Spinal cord (tissue), 10 donors: ENCODE results near the gene KCNN4. TPM values are rescaled to one million over a fixed set of nuclear protein-coding genes. Genes with fewer than 3 reads are reported as not detected.

ENCODE experiments used
- DNase-seq, 6 donors: peaks; one replicate each; pipeline versions ENCODE4 v3.0.0 to v3.0.0-alpha.2; 2013 to 2015; ENCODE audit warnings: low spot score in 6 of 6, low read depth in 4 of 6
- H3K27ac ChIP-seq: one replicate; pipeline ENCODE4 v1.5.1; 2013; ENCODE audit warnings: low read depth, low read length, control low read depth
- H3K27me3 ChIP-seq: one replicate; pipeline ENCODE4 v1.6.1; 2013; ENCODE audit warnings: low read length; ENCODE audit not compliant: control insufficient read depth, insufficient read depth
- H3K36me3 ChIP-seq: one replicate; pipeline ENCODE4 v1.6.1; 2013; ENCODE audit warnings: low read length; ENCODE audit not compliant: control insufficient read depth, insufficient read depth
- H3K4me1 ChIP-seq: one replicate; pipeline ENCODE4 v1.6.1; 2013; ENCODE audit warnings: low read length; ENCODE audit not compliant: control insufficient read depth, insufficient read depth
- H3K4me3 ChIP-seq: one replicate; pipeline ENCODE4 v1.5.1; 2013; ENCODE audit warnings: low read depth, low read length, control low read depth
- H3K9me3 ChIP-seq: one replicate; pipeline ENCODE4 v1.6.1; 2013; ENCODE audit warnings: low read length; ENCODE audit not compliant: control insufficient read depth, insufficient read depth
- WGBS: methylation state at CpG from one replicate; pipeline ENCODE4 v1.1.5; 2013; ENCODE audit warnings: missing lambda C conversion rate; ENCODE audit not compliant: insufficient coverage; 5-methylcytosine and 5-hydroxymethylcytosine counted together
- polyA plus RNA-seq, 2 donors: library from polyadenylated mRNA; unstranded; fragments of 120-200 nt; gene quantifications; one replicate each; pipeline ENCODE4 v1.2.1, GENCODE V29; 2013; ENCODE audit not compliant: insufficient read length in 2 of 2
- total RNA-seq, 2 donors: library from RNA; depleted of rRNA in 1 of 2; stranded (reverse); fragments of 120-200 nt in 1 of 2; fragments of >200 nt in 1 of 2; gene quantifications; one replicate each; pipeline versions ENCODE4 v1.2.3 to v1.2.4, GENCODE V29; 2013 to 2014
- donor health status: healthy.

The KCNN4 gene
- total and polyA plus RNA-seq, 4 donors, result 0.62 to 1.1 (median 0.81) TPM

GRCh38 chr19:43754503-43755255, 26.1 kb downstream of the KCNN4 start, which contains the start of gene SMG9:
SMG9 (minus strand) TSS chr19:43754962; CDS start chr19:43750741, 4,221 bp downstream.
- no peaks in the 10 kb centered on the region for H3K27me3 ChIP-seq
- H3K27ac ChIP-seq, result peak within 1 kb of the TSS; percentile 100
- peak within 1 kb of the TSS; percentile 91 for H3K4me3 ChIP-seq
- H3K9me3 ChIP-seq, result no peaks in the 10 kb centered on the region
- peaks cover 13% of the 10 kb centered on the region for H3K36me3 ChIP-seq
- DNase-seq, result peak; percentile 98 to 100 (median 99)
- peaks cover 27% of the 10 kb centered on the region for H3K4me1 ChIP-seq
- WGBS, result under 1% methylated on average over 77 of the region's 79 CpGs

GRCh38 chr19:43754253-43754502, 26.6 kb downstream of the KCNN4 start:
- no peak for DNase-seq
- H3K36me3 ChIP-seq, result peaks cover 18% of the 10 kb centered on the region
- no peaks in the 10 kb centered on the region for H3K27me3 ChIP-seq
- peaks cover 27% of the 10 kb centered on the region for H3K4me1 ChIP-seq
- WGBS, result 0% methylated on average over 10 of the region's 11 CpGs
- no peaks in the 10 kb centered on the region for H3K9me3 ChIP-seq
- peak overlapping the region; percentile 91 for H3K4me3 ChIP-seq
- peak overlapping the region; percentile 100 for H3K27ac ChIP-seq

GRCh38 chr19:43752287-43752875, 28.4 kb downstream of the KCNN4 start:
- Histone ChIP-seq H3K27me3 (no peaks in the 10 kb centered on the region), H3K36me3 (peaks cover 33% of the 10 kb centered on the region), H3K27ac (no peak overlapping the region), H3K9me3 (no peaks in the 10 kb centered on the region), H3K4me1 (peaks cover 27% of the 10 kb centered on the region), H3K4me3 (no peak overlapping the region)
- DNase-seq, result no peak
- 96% methylated on average over 3 of the region's 6 CpGs for WGBS

- DNase-seq, result no peak
- Histone ChIP-seq H3K4me1 (peaks cover 27% of the 10 kb centered on the region), H3K9me3 (no peaks in the 10 kb centered on the region), H3K27ac (no peak overlapping the region), H3K36me3 (peaks cover 41% of the 10 kb centered on the region), H3K4me3 (no peak overlapping the region), H3K27me3 (no peaks in the 10 kb centered on the region)
- WGBS, result 80% methylated on average over 1 of the region's 4 CpGs
Observed at GRCh38 chr19:43751466-43752220, 29.1 kb downstream of the KCNN4 start.

GRCh38 chr19:43749898-43750297, 30.9 kb downstream of the KCNN4 start:
- Histone ChIP-seq H3K27ac (no peak overlapping the region), H3K36me3 (peaks cover 54% of the 10 kb centered on the region), H3K4me1 (peaks cover 17% of the 10 kb centered on the region), H3K27me3 (no peaks in the 10 kb centered on the region), H3K9me3 (no peaks in the 10 kb centered on the region), H3K4me3 (no peak overlapping the region)
- 100% methylated on average over 1 of the region's 1 CpG for WGBS
- DNase-seq, result no peak

- no peak for DNase-seq
- peaks cover 17% of the 10 kb centered on the region for H3K4me1 ChIP-seq
- no peak overlapping the region for H3K4me3 ChIP-seq
- no peak overlapping the region for H3K27ac ChIP-seq
- no peaks in the 10 kb centered on the region for H3K9me3 ChIP-seq
- WGBS, result 90% methylated on average over 6 of the region's 7 CpGs
- no peaks in the 10 kb centered on the region for H3K27me3 ChIP-seq
- H3K36me3 ChIP-seq, result peaks cover 60% of the 10 kb centered on the region
Observed at GRCh38 chr19:43749152-43749551, 31.6 kb downstream of the KCNN4 start.

GRCh38 chr19:43748685-43749084, 32.1 kb downstream of the KCNN4 start:
- no peak overlapping the region for H3K4me3 ChIP-seq
- no peak for DNase-seq
- peaks cover 13% of the 10 kb centered on the region for H3K4me1 ChIP-seq
- peaks cover 65% of the 10 kb centered on the region for H3K36me3 ChIP-seq
- WGBS, result 100% methylated on average over 1 of the region's 4 CpGs
- no peaks in the 10 kb centered on the region for H3K27me3 ChIP-seq
- H3K27ac ChIP-seq, result no peak overlapping the region
- no peaks in the 10 kb centered on the region for H3K9me3 ChIP-seq

- peaks cover 69% of the 10 kb centered on the region for H3K36me3 ChIP-seq
- no peak overlapping the region for H3K27ac ChIP-seq
- no peaks in the 10 kb centered on the region for H3K9me3 ChIP-seq
- no peaks in the 10 kb centered on the region for H3K27me3 ChIP-seq
- no peak for DNase-seq
- WGBS, result no CpG with 5 or more reads among the region's 4 CpGs
- H3K4me1 ChIP-seq, result peaks cover 8% of the 10 kb centered on the region
- no peak overlapping the region for H3K4me3 ChIP-seq
Observed at GRCh38 chr19:43748205-43748594, 32.6 kb downstream of the KCNN4 start.

- H3K27me3 ChIP-seq, result no peaks in the 10 kb centered on the region
- DNase-seq, result no peak
- peaks cover 74% of the 10 kb centered on the region for H3K36me3 ChIP-seq
- H3K4me1 ChIP-seq, result peaks cover 3% of the 10 kb centered on the region
- WGBS, result 98% methylated on average over 4 of the region's 16 CpGs
- H3K9me3 ChIP-seq, result no peaks in the 10 kb centered on the region
- H3K27ac ChIP-seq, result no peak overlapping the region
- H3K4me3 ChIP-seq, result no peak overlapping the region
Observed at GRCh38 chr19:43747557-43748204, 33.1 kb downstream of the KCNN4 start.
